Stimulated activated CD8-positive, alpha-beta memory T cell treated with anti-CD3 and anti-CD28 coated beads, Interleukin-12 subunit alpha, Interleukin-12 subunit beta, amount 100 ng/mL, for 1 hour (primary cell): ENCODE measurements around the gene COL28A1.

ENCODE experiments used
- DNase-seq: peaks from one replicate; pipeline ENCODE4 v3.0.0-alpha.2; 2020; ENCODE audit warnings: low read depth

The COL28A1 gene

GRCh38 chr7:7331523-7331922, 204.2 kb downstream of the COL28A1 start:
- no peak for DNase-seq

DNA sequence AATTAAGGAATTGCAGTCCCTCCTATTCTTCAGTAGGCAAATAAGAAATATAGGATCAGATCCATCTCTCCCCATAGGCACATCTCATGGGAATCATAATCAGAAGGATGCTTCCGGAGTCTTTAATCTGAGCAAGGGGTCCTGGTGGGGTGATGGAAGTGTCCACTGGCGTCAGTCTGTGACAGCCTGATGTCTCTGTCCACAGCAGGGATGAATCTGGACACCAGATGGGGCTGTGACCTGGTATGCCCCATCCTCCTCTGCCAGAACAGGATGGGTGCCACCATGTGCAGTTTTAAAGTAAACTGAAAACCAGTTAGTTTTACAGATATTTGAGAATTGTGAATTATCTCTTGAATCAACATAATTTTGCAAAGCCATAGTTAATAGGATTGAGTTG, 204.7 kb downstream of the COL28A1 start:
- DNase-seq = no peak

- no peak for DNase-seq
Measured at GRCh38 chr7:7329326-7329725, 206.3 kb downstream of the COL28A1 start.

- DNase-seq = no peak
Measured at GRCh38 chr7:7327423-7327822, 208.2 kb downstream of the COL28A1 start.

DNA sequence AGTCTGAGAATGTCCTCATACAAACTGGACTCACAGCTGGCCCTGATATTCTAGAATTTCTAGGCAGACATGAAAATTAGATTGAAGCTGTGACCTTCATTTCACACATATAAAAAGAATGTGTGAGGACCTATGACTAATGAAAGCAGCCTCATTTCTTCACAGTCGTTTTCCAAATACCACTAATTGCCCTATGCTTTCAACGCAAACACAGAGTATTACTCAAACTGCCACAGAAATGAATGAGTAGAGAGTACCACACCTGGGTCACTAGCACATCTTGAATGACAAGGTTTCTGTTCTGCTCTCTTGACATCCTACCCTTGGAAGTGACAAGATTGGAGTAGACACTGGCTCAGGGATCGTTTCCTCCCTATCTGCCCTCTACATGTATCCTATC, 211.0 kb downstream of the COL28A1 start:
- DNase-seq = no peak

- no peak for DNase-seq
Measured at GRCh38 chr7:7323921-7324320, 211.8 kb downstream of the COL28A1 start.

- no peak for DNase-seq
Measured at GRCh38 chr7:7323352-7323751, 212.3 kb downstream of the COL28A1 start.

DNA sequence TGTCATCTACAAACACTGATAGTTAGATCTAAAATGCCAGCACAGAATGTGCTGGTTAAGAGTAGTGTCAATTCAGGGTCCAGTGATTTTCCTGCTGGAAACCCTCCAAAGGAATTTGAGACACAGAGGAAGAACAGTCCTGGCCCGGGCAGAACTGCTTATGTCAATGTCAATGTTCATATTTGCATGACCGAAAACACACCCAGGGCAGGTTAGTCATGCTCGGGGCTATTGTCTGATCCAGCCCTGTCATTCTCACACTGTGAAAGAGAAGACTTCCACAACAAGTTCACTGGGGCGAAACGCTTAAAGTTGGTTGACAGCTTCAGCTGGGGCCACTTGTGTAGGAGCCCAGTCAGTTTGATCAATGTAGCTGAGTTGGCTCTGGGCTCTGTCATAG, 214.0 kb downstream of the COL28A1 start:
- DNase-seq = no peak

- DNase-seq = no peak
Measured at GRCh38 chr7:7318601-7319000, 217.1 kb downstream of the COL28A1 start.

GRCh38 chr7:7317850-7318249, 217.8 kb downstream of the COL28A1 start:
- no peak for DNase-seq

DNA sequence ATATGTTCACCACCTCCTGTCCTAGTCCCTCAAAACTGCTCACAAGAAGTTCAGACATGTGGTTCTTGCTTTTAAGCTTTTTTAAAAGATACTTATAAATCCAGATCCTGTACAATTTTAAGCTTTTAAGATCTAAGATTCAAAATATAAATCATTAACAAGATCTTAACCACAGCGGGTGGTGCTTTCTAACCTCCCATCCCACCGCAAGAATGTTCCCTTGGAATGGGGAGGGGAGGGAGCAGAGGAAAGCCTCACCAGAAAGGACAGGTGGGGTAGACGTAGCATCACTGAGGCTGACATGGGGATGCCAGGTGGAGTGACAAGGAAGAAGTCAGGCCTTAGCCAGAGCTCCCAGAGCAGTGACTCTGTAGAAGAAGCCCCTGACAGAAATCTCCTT, 219.8 kb downstream of the COL28A1 start:
- no peak for DNase-seq

GRCh38 chr7:7312323-7312722, 223.3 kb downstream of the COL28A1 start:
- no peak for DNase-seq

DNA sequence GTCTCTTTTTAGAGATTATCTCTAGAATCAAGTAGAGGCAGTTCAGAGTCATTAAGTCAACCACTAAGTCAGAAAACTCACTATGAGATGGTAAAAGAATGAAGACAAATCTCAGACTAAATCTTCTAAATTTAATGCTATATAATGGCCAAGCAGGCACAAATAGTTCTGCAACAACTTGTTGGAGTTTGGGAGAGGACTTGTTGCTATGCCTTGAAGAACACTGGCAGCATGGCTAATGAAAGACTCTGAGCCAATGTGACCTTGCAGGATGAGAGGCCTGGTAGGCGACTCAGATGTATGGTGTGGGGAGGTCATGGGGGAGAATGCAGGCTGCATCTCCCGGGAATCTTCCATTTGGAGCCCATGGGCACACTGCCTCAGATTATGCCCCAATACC, 224.7 kb downstream of the COL28A1 start:
- DNase-seq = no peak

DNA sequence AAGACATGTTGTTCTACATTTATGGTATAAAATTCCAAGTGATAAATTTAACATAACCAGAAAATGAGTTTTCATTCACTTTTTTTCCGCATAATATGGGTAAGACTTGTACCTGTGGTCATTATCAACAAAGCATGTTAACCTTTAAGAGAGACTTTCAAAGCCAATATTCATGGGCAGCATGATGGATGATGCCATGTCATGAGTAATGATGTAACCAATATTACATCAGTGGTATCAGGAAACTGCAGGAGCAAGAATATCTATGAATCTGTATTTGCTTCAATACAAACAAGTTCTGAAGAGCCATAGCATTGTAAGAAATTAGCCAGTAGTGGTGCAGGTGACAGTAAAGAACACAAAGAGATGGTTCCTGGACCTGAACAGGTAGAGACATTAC, 226.5 kb downstream of the COL28A1 start:
- no peak for DNase-seq
